GM12878 (cell line): ENCODE data around the gene MT4.

Experiments used
- ATF3 ChIP-seq: IDR thresholded peaks from 2 replicates; pipeline ENCODE4 v1.6.1; 2011; ENCODE audit warnings: low read depth, mild to moderate bottlenecking, low read length, moderate library complexity, borderline replicate concordance; ENCODE audit errors: extremely low read depth
- ATF7 ChIP-seq: fragments of 450-650 bp; IDR thresholded peaks from 2 replicates; pipeline ENCODE4 v1.6.1; 2016; ENCODE audit warnings: low read depth, mild to moderate bottlenecking
- CBX3 ChIP-seq: fragments of 200-600 bp; sonication (generic); IDR thresholded peaks from 2 replicates; pipeline ENCODE4 v1.6.1; 2016; ENCODE audit warnings: low read depth, borderline replicate concordance
- EZH2 ChIP-seq: IDR thresholded peaks from 2 replicates; pipeline ENCODE4 v1.6.1; 2012; ENCODE audit warnings: low read depth, mild to moderate bottlenecking, control low read depth, inconsistent platforms, low read length, borderline replicate concordance; ENCODE audit not compliant: control insufficient read depth
- JUNB ChIP-seq: IDR thresholded peaks from 2 replicates; pipeline ENCODE4 v1.6.1; 2016; ENCODE audit warnings: antibody characterized with exemption, mild to moderate bottlenecking
- NFIC ChIP-seq: IDR thresholded peaks from 2 replicates; pipeline ENCODE4 v1.6.1; 2012; ENCODE audit warnings: low read depth, mild to moderate bottlenecking, inconsistent platforms, low read length, moderate library complexity
- PBX3 ChIP-seq: IDR thresholded peaks from 2 replicates; pipeline ENCODE4 v1.6.1; 2011; ENCODE audit warnings: mild to moderate bottlenecking, low read depth, low read length, moderate library complexity; ENCODE audit not compliant: insufficient replicate concordance
- POLR2AphosphoS5 ChIP-seq: IDR thresholded peaks from 2 replicates; pipeline ENCODE4 v1.6.1; 2011; ENCODE audit warnings: mild to moderate bottlenecking, low read length, inconsistent platforms
- SMAD1 ChIP-seq: fragments of 450-650 bp; IDR thresholded peaks from 2 replicates; pipeline ENCODE4 v1.6.1; 2018; ENCODE audit warnings: mild to moderate bottlenecking, low read depth; ENCODE audit not compliant: partially characterized antibody
- TF ChIP-seq, protein P1 (sequence below): IDR thresholded peaks from 2 replicates; pipeline ENCODE4 v1.6.1; 2012; ENCODE audit warnings: low read depth, low read length, improper control_type of control experiment
- TF ChIP-seq, protein P2 (sequence below), 3 experiments: IDR thresholded peaks in 2 of 3; conservative IDR thresholded peaks in 1 of 3; 2 replicates each; pipeline ENCODE4 v1.5.1; 2011; ENCODE audit warnings: low read depth in 3 of 3, low read length in 3 of 3, mild to moderate bottlenecking in 3 of 3, control low read depth in 2 of 3, moderate library complexity in 2 of 3, inconsistent platforms in 1 of 3, mixed read lengths in 1 of 3; ENCODE audit not compliant: control insufficient read depth in 2 of 3, insufficient read depth in 1 of 3; ENCODE audit errors: extremely low read depth in 1 of 3
- TF ChIP-seq, protein P3 (sequence below): fragments of 150-350 bp; IDR thresholded peaks from 2 replicates; pipeline ENCODE4 v1.6.1; 2016; ENCODE audit warnings: low read depth, low read length

DNA sequence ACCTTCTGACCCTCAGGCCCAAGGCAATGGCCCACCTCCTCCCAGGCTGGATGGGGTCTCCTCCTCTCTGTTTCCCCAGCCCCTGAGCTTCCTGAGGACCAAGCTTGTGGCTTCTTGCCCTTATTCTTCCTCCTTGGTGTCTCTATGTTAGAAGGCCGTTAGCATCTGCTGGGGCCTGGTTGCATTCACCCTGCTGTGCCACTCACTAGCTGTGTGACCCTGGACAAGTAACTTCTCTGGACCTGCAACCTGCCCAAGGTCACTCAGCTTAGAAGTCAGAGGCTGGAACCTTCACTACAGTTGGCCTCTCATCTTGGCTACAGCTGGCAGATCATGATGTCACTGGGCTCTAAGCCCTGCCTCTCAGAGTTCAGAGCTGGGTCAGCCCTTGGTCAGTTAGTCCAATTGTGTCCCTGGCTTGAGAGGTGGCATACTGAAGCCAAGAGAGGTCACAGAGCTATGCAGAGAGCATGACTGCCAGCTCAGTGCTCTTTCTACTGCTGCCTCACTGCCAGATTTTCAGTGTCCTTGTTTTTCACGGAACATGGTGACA is 46.5 kb downstream of the MT4 start:
- TF ChIP-seq, protein P1, sequence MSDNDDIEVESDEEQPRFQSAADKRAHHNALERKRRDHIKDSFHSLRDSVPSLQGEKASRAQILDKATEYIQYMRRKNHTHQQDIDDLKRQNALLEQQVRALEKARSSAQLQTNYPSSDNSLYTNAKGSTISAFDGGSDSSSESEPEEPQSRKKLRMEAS = no peak
- TF ChIP-seq EZH2 (no peak), PBX3 (no peak), POLR2AphosphoS5 (no peak), NFIC (no peak), ATF7 (no peak), SMAD1 (no peak), CBX3 (no peak), ATF3 (no peak), JUNB (no peak)
- TF ChIP-seq, protein P2, sequence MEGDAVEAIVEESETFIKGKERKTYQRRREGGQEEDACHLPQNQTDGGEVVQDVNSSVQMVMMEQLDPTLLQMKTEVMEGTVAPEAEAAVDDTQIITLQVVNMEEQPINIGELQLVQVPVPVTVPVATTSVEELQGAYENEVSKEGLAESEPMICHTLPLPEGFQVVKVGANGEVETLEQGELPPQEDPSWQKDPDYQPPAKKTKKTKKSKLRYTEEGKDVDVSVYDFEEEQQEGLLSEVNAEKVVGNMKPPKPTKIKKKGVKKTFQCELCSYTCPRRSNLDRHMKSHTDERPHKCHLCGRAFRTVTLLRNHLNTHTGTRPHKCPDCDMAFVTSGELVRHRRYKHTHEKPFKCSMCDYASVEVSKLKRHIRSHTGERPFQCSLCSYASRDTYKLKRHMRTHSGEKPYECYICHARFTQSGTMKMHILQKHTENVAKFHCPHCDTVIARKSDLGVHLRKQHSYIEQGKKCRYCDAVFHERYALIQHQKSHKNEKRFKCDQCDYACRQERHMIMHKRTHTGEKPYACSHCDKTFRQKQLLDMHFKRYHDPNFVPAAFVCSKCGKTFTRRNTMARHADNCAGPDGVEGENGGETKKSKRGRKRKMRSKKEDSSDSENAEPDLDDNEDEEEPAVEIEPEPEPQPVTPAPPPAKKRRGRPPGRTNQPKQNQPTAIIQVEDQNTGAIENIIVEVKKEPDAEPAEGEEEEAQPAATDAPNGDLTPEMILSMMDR (IDR thresholded peaks at IDR 0.05 in 2 of 3, conservative IDR thresholded peaks at IDR 0.05 in 1 of 3; ENCODE audit: control insufficient read depth in 2 of 3, extremely low read depth in 1 of 3, insufficient read depth in 1 of 3, low read depth in 3 of 3, low read length in 3 of 3) = no peak
- TF ChIP-seq, protein P3, sequence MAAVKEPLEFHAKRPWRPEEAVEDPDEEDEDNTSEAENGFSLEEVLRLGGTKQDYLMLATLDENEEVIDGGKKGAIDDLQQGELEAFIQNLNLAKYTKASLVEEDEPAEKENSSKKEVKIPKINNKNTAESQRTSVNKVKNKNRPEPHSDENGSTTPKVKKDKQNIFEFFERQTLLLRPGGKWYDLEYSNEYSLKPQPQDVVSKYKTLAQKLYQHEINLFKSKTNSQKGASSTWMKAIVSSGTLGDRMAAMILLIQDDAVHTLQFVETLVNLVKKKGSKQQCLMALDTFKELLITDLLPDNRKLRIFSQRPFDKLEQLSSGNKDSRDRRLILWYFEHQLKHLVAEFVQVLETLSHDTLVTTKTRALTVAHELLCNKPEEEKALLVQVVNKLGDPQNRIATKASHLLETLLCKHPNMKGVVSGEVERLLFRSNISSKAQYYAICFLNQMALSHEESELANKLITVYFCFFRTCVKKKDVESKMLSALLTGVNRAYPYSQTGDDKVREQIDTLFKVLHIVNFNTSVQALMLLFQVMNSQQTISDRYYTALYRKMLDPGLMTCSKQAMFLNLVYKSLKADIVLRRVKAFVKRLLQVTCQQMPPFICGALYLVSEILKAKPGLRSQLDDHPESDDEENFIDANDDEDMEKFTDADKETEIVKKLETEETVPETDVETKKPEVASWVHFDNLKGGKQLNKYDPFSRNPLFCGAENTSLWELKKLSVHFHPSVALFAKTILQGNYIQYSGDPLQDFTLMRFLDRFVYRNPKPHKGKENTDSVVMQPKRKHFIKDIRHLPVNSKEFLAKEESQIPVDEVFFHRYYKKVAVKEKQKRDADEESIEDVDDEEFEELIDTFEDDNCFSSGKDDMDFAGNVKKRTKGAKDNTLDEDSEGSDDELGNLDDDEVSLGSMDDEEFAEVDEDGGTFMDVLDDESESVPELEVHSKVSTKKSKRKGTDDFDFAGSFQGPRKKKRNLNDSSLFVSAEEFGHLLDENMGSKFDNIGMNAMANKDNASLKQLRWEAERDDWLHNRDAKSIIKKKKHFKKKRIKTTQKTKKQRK = no peak
